HG03457 (cell line): ENCODE data around the gene USP17L25.
"Not testable (repeated sequence)": the region's sequence is repeated elsewhere in the genome, so short reads cannot be mapped to it uniquely, and the experiment has no call there.

Experiments
- ATAC-seq: cut with Tn5 transposase; IDR thresholded peaks from one replicate; pipeline ENCODE4 v1.9.1; 2021; ENCODE audit warnings: moderate number of reproducible peaks; ENCODE audit not compliant: unreplicated experiment

USP17L25 gene, protein sequence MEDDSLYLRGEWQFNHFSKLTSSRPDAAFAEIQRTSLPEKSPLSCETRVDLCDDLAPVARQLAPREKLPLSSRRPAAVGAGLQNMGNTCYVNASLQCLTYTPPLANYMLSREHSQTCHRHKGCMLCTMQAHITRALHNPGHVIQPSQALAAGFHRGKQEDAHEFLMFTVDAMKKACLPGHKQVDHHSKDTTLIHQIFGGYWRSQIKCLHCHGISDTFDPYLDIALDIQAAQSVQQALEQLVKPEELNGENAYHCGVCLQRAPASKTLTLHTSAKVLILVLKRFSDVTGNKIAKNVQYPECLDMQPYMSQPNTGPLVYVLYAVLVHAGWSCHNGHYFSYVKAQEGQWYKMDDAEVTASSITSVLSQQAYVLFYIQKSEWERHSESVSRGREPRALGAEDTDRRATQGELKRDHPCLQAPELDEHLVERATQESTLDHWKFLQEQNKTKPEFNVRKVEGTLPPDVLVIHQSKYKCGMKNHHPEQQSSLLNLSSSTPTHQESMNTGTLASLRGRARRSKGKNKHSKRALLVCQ

GRCh38 chr4:9329611-9330010 is at the start of gene USP17L25:
USP17L25 (plus strand) TSS chr4:9329911; CDS start chr4:9329911, 0 bp downstream.
- not testable (repeated sequence) for ATAC-seq

GRCh38 chr4:9324191-9324590 is 5.5 kb upstream of the USP17L25 start:
- not testable (repeated sequence) for ATAC-seq

DNA sequence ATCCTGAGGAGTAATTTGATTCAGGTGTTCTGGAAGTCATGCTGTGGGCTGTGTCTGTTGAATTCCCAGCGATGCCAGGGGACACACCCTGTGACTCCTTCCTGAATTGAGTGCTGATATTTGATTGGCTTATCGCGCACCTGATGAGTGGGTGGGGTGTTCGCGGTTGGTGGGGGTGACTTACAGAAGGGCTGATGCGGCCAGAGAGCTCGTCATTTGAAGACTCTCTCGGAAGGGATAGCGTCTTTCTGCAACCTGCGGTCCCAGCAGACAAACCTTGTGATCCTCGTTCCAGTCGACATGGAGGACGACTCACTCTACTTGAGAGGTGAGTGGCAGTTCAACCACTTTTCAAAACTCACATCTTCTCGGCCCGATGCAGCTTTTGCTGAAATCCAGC is 4.8 kb upstream of the USP17L25 start, which contains the start of gene USP17L24:
Gene USP17L24, plus strand, starts transcription at position 301 of the 400 bp plus-strand sequence. Its CDS starts 0 bp downstream, at position 301.
- ATAC-seq = not testable (repeated sequence)

GRCh38 chr4:9334358-9334757 is 4.6 kb downstream of the USP17L25 start, which contains the start of gene USP17L26:
USP17L26 (plus strand) TSS chr4:9334658; CDS start chr4:9334658, 0 bp downstream.
- not testable (repeated sequence) for ATAC-seq

- not testable (repeated sequence) for ATAC-seq
These were observed 9.4 kb downstream of the USP17L25 start, which contains the start of gene USP17L5 for GRCh38 chr4:9339103-9339502. USP17L5 (plus strand) TSS chr4:9339403; CDS start chr4:9339403, 0 bp downstream.

DNA sequence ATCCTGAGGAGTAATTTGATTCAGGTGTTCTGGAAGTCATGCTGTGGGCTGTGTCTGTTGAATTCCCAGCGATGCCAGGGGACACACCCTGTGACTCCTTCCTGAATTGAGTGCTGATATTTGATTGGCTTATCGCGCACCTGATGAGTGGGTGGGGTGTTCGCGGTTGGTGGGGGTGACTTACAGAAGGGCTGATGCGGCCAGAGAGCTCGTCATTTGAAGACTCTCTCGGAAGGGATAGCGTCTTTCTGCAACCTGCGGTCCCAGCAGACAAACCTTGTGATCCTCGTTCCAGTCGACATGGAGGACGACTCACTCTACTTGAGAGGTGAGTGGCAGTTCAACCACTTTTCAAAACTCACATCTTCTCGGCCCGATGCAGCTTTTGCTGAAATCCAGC is 14.1 kb downstream of the USP17L25 start, which contains the start of gene USP17L27:
Gene USP17L27, plus strand, starts transcription at position 301 of the 400 bp plus-strand sequence. Its CDS starts 0 bp downstream, at position 301.
- ATAC-seq = not testable (repeated sequence)

- not testable (repeated sequence) for ATAC-seq
These were observed 18.9 kb downstream of the USP17L25 start, which contains the start of gene USP17L28 for GRCh38 chr4:9348593-9348992. USP17L28 (plus strand) TSS chr4:9348893; CDS start chr4:9348893, 0 bp downstream.

DNA sequence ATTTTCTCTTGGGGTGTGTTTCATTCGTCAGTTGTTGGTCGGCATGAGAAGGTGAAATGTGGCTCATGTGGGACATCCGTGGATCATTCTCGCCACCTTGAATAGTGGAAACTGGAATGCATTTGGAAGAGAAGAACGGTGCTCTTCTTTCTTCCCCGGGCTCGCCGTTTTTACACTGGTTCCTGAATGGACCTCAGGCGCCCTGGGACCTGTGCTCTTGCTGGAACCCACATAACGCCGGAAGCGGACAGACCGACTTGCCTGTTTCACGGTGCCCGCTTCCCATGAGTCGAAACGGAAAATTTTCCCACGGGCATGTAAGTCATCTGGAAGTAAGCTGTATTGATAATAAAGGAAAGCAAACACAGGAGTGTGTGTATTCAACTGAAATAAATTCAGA is 21.2 kb downstream of the USP17L25 start:
- not testable (repeated sequence) for ATAC-seq

GRCh38 chr4:9353338-9353737 is 23.6 kb downstream of the USP17L25 start, which contains the start of gene USP17L29:
USP17L29 (plus strand) TSS chr4:9353638; CDS start chr4:9353638, 0 bp downstream.
- ATAC-seq = not testable (repeated sequence)

GRCh38 chr4:9362829-9363228 is 33.1 kb downstream of the USP17L25 start, which contains the start of gene USP17L30:
USP17L30 (plus strand) TSS chr4:9363129; CDS start chr4:9363129, 0 bp downstream.
- ATAC-seq = not testable (repeated sequence)

GRCh38 chr4:9379881-9380280 is 50.2 kb downstream of the USP17L25 start:
- ATAC-seq = not testable (repeated sequence)
